PC-3 (cell line): Measurements from ENCODE around the gene CAMTA1.

Experiments
- EZH2phosphoT487 ChIP-seq: fragments of 300-600 bp; sonication (generic); IDR thresholded peaks from 2 replicates; pipeline ENCODE4 v1.6.1; 2018; ENCODE audit warnings: mild to moderate bottlenecking, antibody characterized with exemption, low read length, borderline replicate concordance
- TF ChIP-seq, protein P1 (sequence below): fragments of 300-600 bp; sonication (generic); conservative IDR thresholded peaks from 2 replicates; pipeline ENCODE4 v1.5.1; 2017; ENCODE audit warnings: antibody characterized with exemption, low read depth, mild to moderate bottlenecking, low read length

DNA sequence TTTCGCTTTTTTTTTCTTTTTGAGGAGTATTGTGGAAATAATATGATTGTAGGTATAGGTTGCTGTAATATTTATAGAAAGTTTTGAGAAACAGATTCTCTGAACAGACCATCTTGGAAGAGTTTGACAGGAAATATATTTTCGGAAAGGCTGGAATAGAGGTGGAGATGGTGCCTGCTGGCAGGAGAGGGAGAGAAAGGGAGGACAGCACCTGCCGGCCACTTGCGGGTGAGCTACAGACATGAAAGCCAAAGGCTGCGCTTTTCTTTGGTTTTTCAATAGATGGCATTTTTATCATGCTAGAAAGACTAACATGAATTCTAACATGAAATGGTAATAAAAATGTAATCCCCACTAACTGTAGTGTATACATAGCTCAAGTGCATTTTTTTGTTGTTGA is 82.1 kb downstream of the CAMTA1 start:
- TF ChIP-seq, protein P1, sequence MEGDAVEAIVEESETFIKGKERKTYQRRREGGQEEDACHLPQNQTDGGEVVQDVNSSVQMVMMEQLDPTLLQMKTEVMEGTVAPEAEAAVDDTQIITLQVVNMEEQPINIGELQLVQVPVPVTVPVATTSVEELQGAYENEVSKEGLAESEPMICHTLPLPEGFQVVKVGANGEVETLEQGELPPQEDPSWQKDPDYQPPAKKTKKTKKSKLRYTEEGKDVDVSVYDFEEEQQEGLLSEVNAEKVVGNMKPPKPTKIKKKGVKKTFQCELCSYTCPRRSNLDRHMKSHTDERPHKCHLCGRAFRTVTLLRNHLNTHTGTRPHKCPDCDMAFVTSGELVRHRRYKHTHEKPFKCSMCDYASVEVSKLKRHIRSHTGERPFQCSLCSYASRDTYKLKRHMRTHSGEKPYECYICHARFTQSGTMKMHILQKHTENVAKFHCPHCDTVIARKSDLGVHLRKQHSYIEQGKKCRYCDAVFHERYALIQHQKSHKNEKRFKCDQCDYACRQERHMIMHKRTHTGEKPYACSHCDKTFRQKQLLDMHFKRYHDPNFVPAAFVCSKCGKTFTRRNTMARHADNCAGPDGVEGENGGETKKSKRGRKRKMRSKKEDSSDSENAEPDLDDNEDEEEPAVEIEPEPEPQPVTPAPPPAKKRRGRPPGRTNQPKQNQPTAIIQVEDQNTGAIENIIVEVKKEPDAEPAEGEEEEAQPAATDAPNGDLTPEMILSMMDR, result no peak
- TF ChIP-seq EZH2phosphoT487, result no peak
